ENCODE results near the gene IGFL3. TPM values are rescaled to one million over a fixed set of nuclear protein-coding genes. Genes with fewer than 3 reads are reported as not detected.
A peak's percentile ranks its signal among the peaks of the same experiment; 100 is the strongest.

Gene IGFL3
- polyA plus RNA-seq, 1 donor (not counting 4 experiments of a cell fraction or from before 2014, with no cell fraction given) = 344 TPM

DNA sequence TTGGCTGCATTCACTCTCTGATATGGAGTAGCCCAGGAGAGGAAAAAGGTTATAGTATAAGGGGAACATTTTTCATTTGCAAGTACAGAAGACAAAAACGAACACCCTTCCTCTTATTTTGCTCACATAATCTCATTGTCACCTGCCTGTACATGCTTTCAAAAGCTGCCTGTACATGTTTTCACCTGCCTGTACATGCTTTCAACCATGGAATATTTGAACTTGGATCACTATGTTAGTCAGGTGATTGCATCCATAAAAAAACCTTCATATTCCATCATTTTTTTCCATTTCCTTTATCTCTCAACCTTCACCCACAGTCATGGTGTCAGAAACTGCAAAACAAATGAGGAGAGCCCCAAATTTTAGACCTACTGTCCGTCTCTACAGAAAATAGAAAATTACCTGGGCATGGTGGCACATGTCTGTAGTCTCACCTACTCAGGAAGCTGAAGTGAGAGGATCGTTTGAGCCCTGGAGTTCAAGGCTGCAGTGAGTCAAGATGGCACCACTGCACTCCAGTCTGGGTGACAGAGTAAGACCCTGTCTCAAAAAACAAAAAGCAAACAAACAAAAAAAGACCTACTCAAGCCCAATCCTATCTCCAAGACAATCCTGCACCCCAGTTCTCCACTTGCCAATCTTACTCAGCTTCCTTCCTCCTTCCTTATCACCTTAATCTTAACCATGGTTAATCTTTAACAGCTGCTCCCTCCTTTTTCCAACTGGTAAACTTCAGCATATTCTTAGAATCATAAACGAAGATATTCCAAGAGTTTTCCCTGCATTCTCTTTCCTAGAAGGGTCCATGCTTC, 35.1 kb upstream of the IGFL3 start:
- Histone ChIP-seq H2AFZ (ENCODE audit: control insufficient read depth, low read length) (no peak overlapping the region), H3K4me2 (ENCODE audit: control insufficient read depth, extremely low read depth, insufficient read depth, low read depth, low read length) (no peak overlapping the region), H3K27ac (ENCODE audit: control insufficient read depth, insufficient read depth, low read length) (no peak overlapping the region), H3K36me3 (ENCODE audit: control insufficient read depth in 2 of 2, extremely low read depth in 1 of 2, insufficient read depth in 2 of 2, low read length in 2 of 2) (peaks cover 0 to 1% of the 10 kb centered on the region in 2 experiments), H3K4me1 (ENCODE audit: control insufficient read depth, extremely low read depth, insufficient read depth, low read length) (peaks cover 4% of the 10 kb centered on the region), H3K9me3 (ENCODE audit: control insufficient read depth, low read depth, low read length) (no peaks in the 10 kb centered on the region), H4K20me1 (ENCODE audit: control insufficient read depth, extremely low read depth, insufficient read depth, low read length) (no peaks in the 10 kb centered on the region), H3K79me2 (ENCODE audit: control insufficient read depth, insufficient read depth, low read length) (no peaks in the 10 kb centered on the region), H3K4me3 (ENCODE audit: control insufficient read depth in 2 of 3, extremely low read depth in 1 of 3, insufficient read depth in 2 of 3, low read depth in 1 of 3, low read length in 3 of 3) (no peak overlapping the region), H3K9me1 (ENCODE audit: control insufficient read depth, extremely low read depth, insufficient read depth, low read length) (no peaks in the 10 kb centered on the region), H3K9ac (ENCODE audit: control insufficient read depth, extremely low read depth, insufficient read depth, low read length) (no peak overlapping the region), H3K27me3 (ENCODE audit: control insufficient read depth, extremely low read depth, insufficient read depth, low read length) (no peaks in the 10 kb centered on the region)
- TF ChIP-seq, protein P1, sequence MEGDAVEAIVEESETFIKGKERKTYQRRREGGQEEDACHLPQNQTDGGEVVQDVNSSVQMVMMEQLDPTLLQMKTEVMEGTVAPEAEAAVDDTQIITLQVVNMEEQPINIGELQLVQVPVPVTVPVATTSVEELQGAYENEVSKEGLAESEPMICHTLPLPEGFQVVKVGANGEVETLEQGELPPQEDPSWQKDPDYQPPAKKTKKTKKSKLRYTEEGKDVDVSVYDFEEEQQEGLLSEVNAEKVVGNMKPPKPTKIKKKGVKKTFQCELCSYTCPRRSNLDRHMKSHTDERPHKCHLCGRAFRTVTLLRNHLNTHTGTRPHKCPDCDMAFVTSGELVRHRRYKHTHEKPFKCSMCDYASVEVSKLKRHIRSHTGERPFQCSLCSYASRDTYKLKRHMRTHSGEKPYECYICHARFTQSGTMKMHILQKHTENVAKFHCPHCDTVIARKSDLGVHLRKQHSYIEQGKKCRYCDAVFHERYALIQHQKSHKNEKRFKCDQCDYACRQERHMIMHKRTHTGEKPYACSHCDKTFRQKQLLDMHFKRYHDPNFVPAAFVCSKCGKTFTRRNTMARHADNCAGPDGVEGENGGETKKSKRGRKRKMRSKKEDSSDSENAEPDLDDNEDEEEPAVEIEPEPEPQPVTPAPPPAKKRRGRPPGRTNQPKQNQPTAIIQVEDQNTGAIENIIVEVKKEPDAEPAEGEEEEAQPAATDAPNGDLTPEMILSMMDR (optimal IDR thresholded peaks at IDR 0.05 in 1 of 3, IDR thresholded peaks at IDR 0.05 in 1 of 3, conservative IDR thresholded peaks at IDR 0.05 in 1 of 3; ENCODE audit: extremely low read depth in 1 of 3, insufficient read depth in 2 of 3, low read length in 3 of 3) = no peak
- TF ChIP-seq EZH2 (IDR thresholded peaks at IDR 0.05; ENCODE audit: low read length) = no peak
- dilution Hi-C loops (cut with MboI; ENCODE audit: extremely low pct_ligation_motif_present, low sequenced_read_pairs) = no loop called here
- DNase-seq (ENCODE audit: low read depth, low spot score) (no peak), FAIRE-seq (peak; percentile 26)

DNA sequence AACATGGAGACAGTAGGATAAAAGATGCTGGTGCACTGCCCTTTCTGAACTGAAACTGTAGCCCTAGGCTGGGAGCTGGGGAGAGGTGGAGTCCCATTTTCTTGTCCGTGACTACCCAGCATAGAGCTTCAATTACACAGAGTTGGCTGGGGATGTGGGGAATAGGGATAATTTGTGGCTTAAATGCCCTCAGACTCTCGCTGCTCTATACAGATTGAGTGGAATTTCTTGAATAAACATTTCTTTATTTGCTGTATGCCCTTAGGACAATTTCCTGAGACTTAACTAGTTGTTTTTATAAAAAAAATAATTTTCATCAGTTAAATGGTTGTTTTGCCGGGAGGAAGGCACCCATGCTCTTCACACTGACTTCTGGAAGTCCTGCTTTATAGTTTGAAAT, 30.7 kb upstream of the IGFL3 start:
- no peaks in the 10 kb centered on the region for H3K9me1 ChIP-seq (ENCODE audit: control insufficient read depth, extremely low read depth, insufficient read depth, low read length)
- H3K9ac ChIP-seq (ENCODE audit: control insufficient read depth, extremely low read depth, insufficient read depth, low read length) = no peak overlapping the region
- FAIRE-seq = no peak
- H3K79me2 ChIP-seq (ENCODE audit: control insufficient read depth, insufficient read depth, low read length) = no peaks in the 10 kb centered on the region
- no peaks in the 10 kb centered on the region for H4K20me1 ChIP-seq (ENCODE audit: control insufficient read depth, extremely low read depth, insufficient read depth, low read length)
- H3K4me1 ChIP-seq (ENCODE audit: control insufficient read depth, extremely low read depth, insufficient read depth, low read length) = peaks cover 4% of the 10 kb centered on the region
- H3K4me3 ChIP-seq (ENCODE audit: control insufficient read depth in 2 of 3, extremely low read depth in 1 of 3, insufficient read depth in 2 of 3, low read depth in 1 of 3, low read length in 3 of 3) = no peak overlapping the region
- no peaks in the 10 kb centered on the region for H3K27me3 ChIP-seq (ENCODE audit: control insufficient read depth, extremely low read depth, insufficient read depth, low read length)
- no peak overlapping the region for H2AFZ ChIP-seq (ENCODE audit: control insufficient read depth, low read length)
- H3K27ac ChIP-seq (ENCODE audit: control insufficient read depth, insufficient read depth, low read length) = no peak overlapping the region
- no peak overlapping the region for H3K4me2 ChIP-seq (ENCODE audit: control insufficient read depth, extremely low read depth, insufficient read depth, low read depth, low read length)
- no peaks in the 10 kb centered on the region for H3K9me3 ChIP-seq (ENCODE audit: control insufficient read depth, low read depth, low read length)
- no peaks in the 10 kb centered on the region for H3K36me3 ChIP-seq (ENCODE audit: control insufficient read depth in 2 of 2, extremely low read depth in 1 of 2, insufficient read depth in 2 of 2, low read length in 2 of 2)
- TF ChIP-seq, protein P1 (optimal IDR thresholded peaks at IDR 0.05 in 1 of 3, IDR thresholded peaks at IDR 0.05 in 1 of 3, conservative IDR thresholded peaks at IDR 0.05 in 1 of 3; ENCODE audit: extremely low read depth in 1 of 3, insufficient read depth in 2 of 3, low read length in 3 of 3) = no peak
- dilution Hi-C loops (cut with MboI; ENCODE audit: extremely low pct_ligation_motif_present, low sequenced_read_pairs) = no loop called here
- no peak for DNase-seq (ENCODE audit: low read depth, low spot score)

Measured in keratinocyte (primary cell).